Measurements from ENCODE around the gene PDILT.
"Not testable (repeated sequence)": the region's sequence is repeated elsewhere in the genome, so short reads cannot be mapped to it uniquely, and the experiment has no call there.

- not testable (repeated sequence) for TF ChIP-seq CTCF (IDR thresholded peaks at IDR 0.05); POLR2A (IDR thresholded peaks at IDR 0.05; ENCODE audit: low read depth)
Measured at GRCh38 chr16:20438950-20439349, 34.4 kb upstream of the PDILT start.

Data from esophagus muscularis mucosa (tissue), 3 donors.